Muscle of leg (tissue), 11 donors: ENCODE data around the gene PACS1. TPM values are rescaled to one million over a fixed set of nuclear protein-coding genes. Genes with fewer than 3 reads are reported as not detected.
A peak's percentile ranks its signal among the peaks of the same experiment; 100 is the strongest.

ENCODE experiments used
- DNase-seq: peaks from one replicate; pipeline ENCODE4 v3.0.0; 2013
- H3K27ac ChIP-seq: one replicate; pipeline ENCODE4 v1.5.1; 2013; ENCODE audit warnings: mild to moderate bottlenecking, low read length, control low read depth
- H3K27me3 ChIP-seq: one replicate; pipeline ENCODE4 v1.6.1; 2013; ENCODE audit warnings: low read length; ENCODE audit not compliant: control insufficient read depth, insufficient read depth
- H3K36me3 ChIP-seq: one replicate; pipeline ENCODE4 v1.6.1; 2013; ENCODE audit warnings: low read length; ENCODE audit not compliant: control insufficient read depth, insufficient read depth
- H3K4me1 ChIP-seq: one replicate; pipeline ENCODE4 v1.6.1; 2013; ENCODE audit warnings: low read length; ENCODE audit not compliant: control insufficient read depth, insufficient read depth
- H3K4me3 ChIP-seq: one replicate; pipeline ENCODE4 v1.5.1; 2013; ENCODE audit warnings: low read length, control low read depth
- H3K9me3 ChIP-seq: replicated peaks from 2 replicates; pipeline ENCODE4 v1.6.1; 2013; ENCODE audit warnings: low read depth, low read length; ENCODE audit not compliant: control insufficient read depth
- WGBS: methylation state at CpG from one replicate; pipeline ENCODE4 v1.1.5; 2013; ENCODE audit warnings: missing lambda C conversion rate; ENCODE audit not compliant: insufficient coverage; 5-methylcytosine and 5-hydroxymethylcytosine counted together
- polyA plus RNA-seq, 8 donors: library from polyadenylated mRNA; unstranded; fragments of 120-200 nt; gene quantifications; one replicate each; pipeline versions ENCODE4 v1.2.1 to v1.2.3, GENCODE V29; 2013; ENCODE audit warnings: inconsistent platforms in 1 of 8, low replicate concordance in 1 of 8; ENCODE audit not compliant: insufficient read length in 8 of 8, insufficient read depth in 1 of 8
- total RNA-seq: library from RNA; stranded (reverse); fragments of 120-200 nt; gene quantifications from one replicate; pipeline ENCODE4 v1.2.4, GENCODE V29; 2013

PACS1 gene
- total and polyA plus RNA-seq, 9 donors: 13.2 to 41.3 (median 30.9) TPM

DNA sequence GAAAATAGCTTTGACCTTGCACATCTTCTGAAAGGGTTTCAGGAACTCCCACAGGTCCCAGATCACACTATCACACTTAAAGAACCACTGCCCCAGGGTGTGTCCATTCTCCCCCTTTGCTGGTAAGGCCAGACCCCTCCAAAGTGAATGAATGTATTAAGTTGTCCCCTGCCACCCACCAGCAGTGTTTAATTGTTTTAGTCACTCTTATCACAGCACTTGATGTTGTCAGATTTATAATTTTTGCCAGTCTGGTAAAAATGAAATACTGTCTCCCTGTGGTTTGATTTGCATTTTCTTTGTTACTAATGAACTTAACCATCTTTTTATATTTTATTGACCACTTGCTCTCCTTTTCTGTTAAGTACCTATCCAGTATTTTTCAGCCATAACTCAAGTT is 108.8 kb downstream of the PACS1 start:
- Histone ChIP-seq H3K4me1 (no peaks in the 10 kb centered on the region), H3K4me3 (no peak overlapping the region), H3K36me3 (no peaks in the 10 kb centered on the region), H3K27ac (no peak overlapping the region), H3K27me3 (no peaks in the 10 kb centered on the region), H3K9me3 (no peaks in the 10 kb centered on the region)
- no peak for DNase-seq

DNA sequence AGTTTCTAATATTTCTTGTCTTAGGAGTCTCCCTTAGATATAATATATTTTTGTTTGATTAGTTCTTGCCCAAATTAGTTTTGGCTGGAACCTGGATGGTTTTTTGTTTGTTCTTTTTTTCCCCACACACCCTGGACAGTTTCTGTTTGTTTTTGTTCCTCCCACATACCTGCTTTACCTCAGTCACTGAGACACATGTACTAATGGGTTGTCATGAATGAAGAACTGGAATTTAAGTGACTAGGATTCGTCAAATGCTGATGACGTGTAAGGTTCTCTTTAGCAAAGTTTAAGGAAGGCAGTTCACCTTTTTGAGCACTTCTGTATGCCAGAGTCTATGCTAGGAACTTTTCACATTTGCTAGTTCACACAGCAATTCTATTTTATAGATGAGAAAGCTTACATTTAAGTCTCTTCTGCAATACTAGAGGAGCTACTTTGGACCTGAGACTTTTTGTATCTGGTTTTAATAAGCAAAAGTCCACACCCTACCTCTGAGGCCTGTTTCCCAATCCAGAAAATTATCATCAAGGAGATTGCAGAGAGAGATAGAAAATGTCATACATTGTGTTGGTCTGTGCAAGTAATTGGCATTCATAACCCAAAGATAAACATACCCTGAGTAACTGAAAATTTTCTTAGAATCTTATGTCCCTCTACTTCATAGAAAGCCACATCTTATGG is 111.7 kb downstream of the PACS1 start:
- H3K27ac ChIP-seq: no peak overlapping the region
- no peaks in the 10 kb centered on the region for H3K4me1 ChIP-seq
- H3K36me3 ChIP-seq: no peaks in the 10 kb centered on the region
- no peak for DNase-seq
- no peaks in the 10 kb centered on the region for H3K9me3 ChIP-seq
- H3K27me3 ChIP-seq: no peaks in the 10 kb centered on the region
- H3K4me3 ChIP-seq: no peak overlapping the region
- WGBS: no CpG with 5 or more reads among the region's 2 CpGs

GRCh38 chr11:66183494-66184048 is 113.5 kb downstream of the PACS1 start:
- H3K4me3 ChIP-seq: no peak overlapping the region
- WGBS: no CpG with 5 or more reads among the region's 3 CpGs
- no peaks in the 10 kb centered on the region for H3K4me1 ChIP-seq
- H3K27ac ChIP-seq: no peak overlapping the region
- peaks cover 2% of the 10 kb centered on the region for H3K9me3 ChIP-seq
- peak; percentile 17 for DNase-seq
- no peaks in the 10 kb centered on the region for H3K27me3 ChIP-seq
- H3K36me3 ChIP-seq: no peaks in the 10 kb centered on the region

DNA sequence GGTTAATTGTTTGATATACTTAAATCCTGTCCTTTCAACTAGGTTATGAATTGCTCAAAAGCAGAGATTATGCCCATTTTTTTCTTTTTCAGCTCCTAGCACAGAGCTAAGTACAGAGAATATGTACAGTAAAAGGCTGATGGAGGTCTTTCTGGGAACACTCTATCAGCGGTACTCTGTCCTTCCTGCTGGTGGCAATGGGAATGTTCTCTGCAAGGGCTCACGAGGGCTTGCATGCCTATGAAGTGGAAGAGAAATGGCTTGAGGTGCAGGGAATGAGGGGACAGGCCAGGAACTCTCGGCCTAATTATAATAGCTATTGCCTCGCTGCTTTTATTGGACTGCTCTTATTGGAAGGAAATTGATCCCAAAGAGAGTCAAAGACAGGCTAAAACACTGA is 114.7 kb downstream of the PACS1 start:
- H3K36me3 ChIP-seq: no peaks in the 10 kb centered on the region
- no peak overlapping the region for H3K27ac ChIP-seq
- WGBS: 70% methylated on average over 4 of the region's 4 CpGs

GRCh38 chr11:66186470-66186869 is 116.4 kb downstream of the PACS1 start:
- peaks cover 2% of the 10 kb centered on the region for H3K9me3 ChIP-seq
- H3K27me3 ChIP-seq: no peaks in the 10 kb centered on the region
- H3K4me1 ChIP-seq: no peaks in the 10 kb centered on the region
- no peak overlapping the region for H3K27ac ChIP-seq
- no CpG with 5 or more reads among the region's 6 CpGs for WGBS
- H3K4me3 ChIP-seq: no peak overlapping the region
- no peak for DNase-seq
- H3K36me3 ChIP-seq: no peaks in the 10 kb centered on the region

More for the DNA sequence above, 114.7 kb downstream of the PACS1 start:
- no peaks in the 10 kb centered on the region for H3K27me3 ChIP-seq
- no peak for DNase-seq
- no peak overlapping the region for H3K4me3 ChIP-seq
- no peaks in the 10 kb centered on the region for H3K4me1 ChIP-seq
- peaks cover 2% of the 10 kb centered on the region for H3K9me3 ChIP-seq

- Histone ChIP-seq H3K4me1 (no peaks in the 10 kb centered on the region), H3K27ac (no peak overlapping the region), H3K27me3 (no peaks in the 10 kb centered on the region), H3K4me3 (no peak overlapping the region), H3K9me3 (peaks cover 2% of the 10 kb centered on the region), H3K36me3 (no peaks in the 10 kb centered on the region)
- no peak for DNase-seq
- WGBS: no CpG with 5 or more reads among the region's 4 CpGs
These were observed 117.4 kb downstream of the PACS1 start for GRCh38 chr11:66187453-66187852.

DNA sequence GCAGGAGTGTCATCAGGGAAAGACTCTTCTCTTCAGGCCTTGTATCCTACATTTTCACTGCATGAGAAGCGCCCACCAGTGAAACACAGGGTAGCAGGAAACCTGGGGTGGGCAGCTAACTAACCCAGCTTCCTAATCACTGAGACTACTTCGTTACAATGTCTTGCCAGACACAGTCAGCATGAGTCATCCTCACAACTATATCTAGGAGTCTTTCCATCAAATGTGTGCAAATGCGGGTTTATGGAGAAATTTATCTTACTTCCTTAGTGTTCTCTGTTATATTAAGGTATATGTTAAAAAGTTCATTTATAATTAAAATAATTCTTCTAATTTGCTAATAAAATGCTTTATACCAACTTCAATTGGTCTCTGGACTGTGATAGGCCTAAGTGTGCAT is 118.5 kb downstream of the PACS1 start:
- DNase-seq: no peak
- no peaks in the 10 kb centered on the region for H3K4me1 ChIP-seq
- H3K4me3 ChIP-seq: no peak overlapping the region
- H3K27me3 ChIP-seq: no peaks in the 10 kb centered on the region
- peaks cover 2% of the 10 kb centered on the region for H3K9me3 ChIP-seq
- peaks cover 3% of the 10 kb centered on the region for H3K36me3 ChIP-seq
- WGBS: no CpG with 5 or more reads among the region's 3 CpGs
- H3K27ac ChIP-seq: no peak overlapping the region

DNA sequence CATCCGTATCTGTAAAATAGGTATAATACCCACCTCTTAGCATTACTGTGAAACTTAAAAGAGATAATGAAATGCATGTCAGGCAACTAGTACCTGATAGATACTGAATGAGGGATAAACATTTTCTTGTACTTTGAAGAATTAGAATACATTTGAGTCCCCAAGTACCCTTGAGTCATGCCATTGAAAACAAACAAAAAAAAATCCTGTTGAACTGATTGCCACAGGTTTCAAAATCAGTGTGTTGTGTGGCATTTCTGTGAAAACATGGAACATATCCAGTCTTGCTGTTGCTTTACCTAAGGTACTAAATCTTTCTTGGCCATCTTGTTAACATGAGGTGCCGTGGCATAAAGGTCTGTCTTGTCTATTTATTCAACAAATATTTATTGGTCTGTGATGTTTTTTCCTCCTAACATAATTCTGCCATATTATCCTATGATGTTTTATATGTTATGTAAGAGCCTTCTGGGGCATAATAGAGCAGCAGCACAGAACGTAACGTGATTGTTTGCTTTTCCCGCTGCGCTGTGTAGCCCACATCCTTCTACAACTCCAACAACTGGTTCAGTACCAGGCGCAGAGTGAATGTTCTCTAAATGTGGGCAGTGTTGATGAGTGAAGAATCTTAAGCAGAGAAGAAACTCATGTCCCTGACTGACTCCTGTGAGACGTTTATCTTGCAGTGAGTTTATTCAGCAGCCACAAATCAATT is 119.1 kb downstream of the PACS1 start:
- Histone ChIP-seq H3K4me3 (no peak overlapping the region), H3K36me3 (peaks cover 6% of the 10 kb centered on the region), H3K27me3 (no peaks in the 10 kb centered on the region), H3K27ac (no peak overlapping the region), H3K4me1 (no peaks in the 10 kb centered on the region), H3K9me3 (peaks cover 2% of the 10 kb centered on the region)
- no peak for DNase-seq
- WGBS: no CpG with 5 or more reads among the region's 8 CpGs

DNA sequence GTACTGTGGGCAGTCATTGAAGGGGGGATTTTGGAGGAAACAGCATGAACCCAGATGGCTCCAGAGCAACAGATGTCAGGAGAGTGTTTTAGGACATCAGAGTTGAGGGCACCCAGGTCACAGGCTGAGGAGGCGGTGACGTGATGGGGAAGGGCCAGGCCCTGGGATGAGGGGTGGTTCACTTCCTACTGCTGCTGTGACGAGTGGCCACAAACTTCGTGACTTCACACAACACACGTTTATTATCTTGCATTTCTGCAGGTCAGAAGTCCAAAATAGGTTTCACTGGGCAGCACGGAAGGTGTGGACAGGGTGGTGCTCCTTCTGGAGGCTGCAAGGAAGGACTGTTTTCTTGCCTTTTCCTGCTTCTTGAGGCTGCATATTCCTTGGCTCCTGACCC is 120.7 kb downstream of the PACS1 start:
- Histone ChIP-seq H3K4me3 (no peak overlapping the region), H3K27me3 (no peaks in the 10 kb centered on the region), H3K9me3 (peaks cover 2% of the 10 kb centered on the region), H3K4me1 (no peaks in the 10 kb centered on the region), H3K36me3 (peaks cover 6% of the 10 kb centered on the region), H3K27ac (no peak overlapping the region)
- no peak for DNase-seq
- 78% methylated on average over 6 of the region's 6 CpGs for WGBS

DNA sequence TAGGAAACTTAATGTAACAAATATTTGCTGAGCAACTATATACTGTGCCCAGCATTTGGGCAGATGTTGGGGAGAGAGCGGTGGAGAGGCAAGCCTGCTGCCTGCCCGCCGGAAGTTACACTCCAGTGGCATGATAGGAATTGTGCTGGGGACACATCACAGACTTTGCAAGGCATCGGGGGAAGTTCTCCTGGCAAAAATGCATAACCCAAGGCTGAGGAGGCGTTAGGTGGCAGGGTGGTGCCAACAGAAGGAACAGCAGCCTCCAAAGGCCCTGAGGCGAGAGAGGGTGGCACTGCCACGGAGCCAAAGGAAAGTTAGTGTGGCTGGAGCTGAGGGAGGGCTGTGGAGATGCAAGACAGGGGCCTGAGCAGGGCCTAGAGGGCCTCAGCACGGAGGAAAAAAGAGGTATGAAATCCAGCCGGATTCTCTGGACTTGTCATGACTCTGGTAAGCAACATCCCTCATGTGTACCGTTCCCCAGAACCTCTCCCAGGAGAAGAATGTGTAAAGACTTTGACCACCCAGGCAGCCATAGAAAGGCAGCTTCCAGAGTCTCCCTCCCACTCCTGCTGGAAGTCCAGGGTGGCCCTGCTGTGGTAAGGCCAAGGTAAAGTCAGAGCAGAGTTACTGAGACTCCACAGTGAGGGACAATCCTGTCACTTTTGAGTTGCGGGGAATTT is 122.2 kb downstream of the PACS1 start:
- WGBS: 84% methylated on average over 7 of the region's 11 CpGs
- no peaks in the 10 kb centered on the region for H3K4me1 ChIP-seq
- DNase-seq: no peak
- no peak overlapping the region for H3K4me3 ChIP-seq
- peaks cover 2% of the 10 kb centered on the region for H3K9me3 ChIP-seq
- H3K27ac ChIP-seq: no peak overlapping the region
- H3K27me3 ChIP-seq: no peaks in the 10 kb centered on the region
- peaks cover 6% of the 10 kb centered on the region for H3K36me3 ChIP-seq
